Left lobe of liver (tissue), 2 donors: ENCODE measurements around the gene RPS6KA5. TPM values are rescaled to one million over a fixed set of nuclear protein-coding genes. Genes with fewer than 3 reads are reported as not detected.
"Not testable (repeated sequence)": the region's sequence is repeated elsewhere in the genome, so short reads cannot be mapped to it uniquely, and the experiment has no call there.

Source experiments
- ATAC-seq: fragments of 200-7000 bp; cut with Tn5 transposase; one replicate; pipeline ENCODE4 v1.9.1; 2020; ENCODE audit warnings: mild to moderate bottlenecking, moderate library complexity
- DNase-seq: peaks from one replicate; pipeline ENCODE4 v3.0.0-alpha.2; 2020; ENCODE audit warnings: low spot score
- total RNA-seq: library from RNA; stranded (reverse); gene quantifications from one replicate; pipeline ENCODE4 v1.2.1, GENCODE V29; 2021
- donor health status: DM: no; HTN: no; CAD: no; lungs with moderate emphysema.
- donor health status: DM: no; HTN: yes; CAD: no.

RPS6KA5 gene
- total RNA-seq, result 1.4 TPM

GRCh38 chr14:91060351-91061055, at the start of gene RPS6KA5:
RPS6KA5 (minus strand) TSS chr14:91060641; CDS start chr14:91060434, 207 bp downstream.
- DNase-seq (peak; percentile 100), ATAC-seq (peak; percentile 90)

- ATAC-seq, result no peak
- no peak for DNase-seq
Measured at GRCh38 chr14:91108941-91109611, 48.6 kb upstream of the RPS6KA5 start.

DNA sequence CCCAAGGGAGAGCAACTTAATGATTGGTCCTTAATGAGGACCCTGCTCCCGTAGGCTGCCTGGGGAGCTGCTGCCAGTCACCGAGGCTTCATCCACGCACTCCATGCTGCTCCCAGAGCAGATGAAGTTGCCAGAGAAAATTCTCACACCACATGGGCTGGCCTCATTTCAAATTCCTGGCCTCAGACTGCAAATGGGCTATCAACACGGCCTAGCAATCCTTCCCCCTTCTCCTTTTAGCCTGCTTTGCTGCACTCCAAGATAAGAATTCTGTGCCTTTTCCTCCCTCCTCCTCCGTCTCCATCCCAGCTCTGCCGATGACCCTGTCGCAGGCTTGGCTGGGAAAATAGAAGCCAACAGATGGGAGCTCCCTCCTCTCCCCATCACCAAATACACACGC, 42.7 kb upstream of the RPS6KA5 start:
- ATAC-seq (no peak), DNase-seq (no peak)

DNA sequence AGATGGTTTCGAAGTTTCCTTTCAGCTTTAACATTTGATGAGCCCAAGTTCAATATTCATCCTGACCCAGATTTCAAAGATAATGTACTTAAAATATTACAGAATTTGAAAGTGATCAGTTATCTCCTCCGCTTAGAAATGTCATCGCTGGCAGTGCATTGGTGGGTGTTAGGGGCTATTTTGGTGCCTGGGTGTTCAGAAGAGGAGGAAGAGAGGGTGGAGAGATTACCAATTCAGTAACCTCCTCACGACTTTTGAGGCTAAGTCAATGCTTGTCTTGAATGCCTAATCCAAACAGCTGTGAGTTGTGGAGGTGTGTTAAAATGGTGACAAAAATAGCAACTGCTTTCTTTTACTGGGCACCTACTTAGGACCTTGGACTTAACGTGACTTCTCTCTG, 39.7 kb upstream of the RPS6KA5 start:
- DNase-seq (no peak), ATAC-seq (no peak)

GRCh38 chr14:91098591-91098990, 38.1 kb upstream of the RPS6KA5 start:
- ATAC-seq (no peak), DNase-seq (no peak)

DNA sequence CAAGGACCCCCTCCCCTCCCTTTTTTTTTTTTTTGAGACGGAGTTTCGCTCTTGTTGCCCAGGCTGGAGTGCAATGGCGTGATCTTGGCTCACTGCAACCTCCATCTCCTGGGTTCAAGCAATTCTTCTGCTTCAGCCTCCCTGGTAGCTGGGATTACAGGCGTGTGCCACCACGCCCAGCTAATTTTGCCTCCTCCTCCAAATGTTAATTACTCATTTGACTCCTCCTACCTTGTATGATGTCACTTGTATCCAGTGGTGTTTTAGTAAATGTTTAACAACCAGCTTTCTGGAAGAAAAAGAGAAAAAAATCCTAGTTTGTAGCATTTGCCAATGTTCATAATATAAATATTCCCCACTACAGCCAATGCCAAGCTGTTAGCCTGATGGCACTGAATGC, 37.2 kb upstream of the RPS6KA5 start:
- DNase-seq, ATAC-seq: not testable (repeated sequence)

DNA sequence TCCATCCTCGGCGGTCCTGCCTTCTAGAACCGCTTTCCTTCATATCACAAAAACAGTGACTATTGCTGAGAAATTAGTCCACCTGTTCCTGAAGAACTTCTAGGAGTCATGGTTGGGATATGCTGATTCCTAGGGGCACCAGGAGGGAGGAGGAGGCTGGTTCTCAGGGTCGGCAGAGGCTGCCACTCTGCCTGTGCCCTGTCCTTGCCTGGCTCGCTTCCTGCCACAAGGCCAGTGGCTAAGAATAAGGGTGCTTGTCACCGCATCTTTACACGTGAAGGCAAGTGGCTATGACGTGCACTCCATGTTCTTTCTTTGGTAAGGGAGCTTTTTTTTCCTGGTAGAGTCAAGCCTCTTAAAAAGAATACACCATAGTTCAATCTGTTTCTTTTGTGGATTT, 34.7 kb upstream of the RPS6KA5 start:
- no peak for DNase-seq
- ATAC-seq, result no peak

- no peak for ATAC-seq
- no peak for DNase-seq
Measured at GRCh38 chr14:91094772-91095171, 34.3 kb upstream of the RPS6KA5 start.

GRCh38 chr14:91093743-91094472, 33.5 kb upstream of the RPS6KA5 start:
- not testable (repeated sequence) for DNase-seq, ATAC-seq

- DNase-seq (no peak), ATAC-seq (no peak)
Measured at GRCh38 chr14:91092073-91092472, 31.6 kb upstream of the RPS6KA5 start.

- DNase-seq (no peak), ATAC-seq (no peak)
Measured at GRCh38 chr14:91090743-91091142, 30.3 kb upstream of the RPS6KA5 start.

GRCh38 chr14:91089958-91090535, 29.6 kb upstream of the RPS6KA5 start:
- ATAC-seq (no peak), DNase-seq (no peak)

DNA sequence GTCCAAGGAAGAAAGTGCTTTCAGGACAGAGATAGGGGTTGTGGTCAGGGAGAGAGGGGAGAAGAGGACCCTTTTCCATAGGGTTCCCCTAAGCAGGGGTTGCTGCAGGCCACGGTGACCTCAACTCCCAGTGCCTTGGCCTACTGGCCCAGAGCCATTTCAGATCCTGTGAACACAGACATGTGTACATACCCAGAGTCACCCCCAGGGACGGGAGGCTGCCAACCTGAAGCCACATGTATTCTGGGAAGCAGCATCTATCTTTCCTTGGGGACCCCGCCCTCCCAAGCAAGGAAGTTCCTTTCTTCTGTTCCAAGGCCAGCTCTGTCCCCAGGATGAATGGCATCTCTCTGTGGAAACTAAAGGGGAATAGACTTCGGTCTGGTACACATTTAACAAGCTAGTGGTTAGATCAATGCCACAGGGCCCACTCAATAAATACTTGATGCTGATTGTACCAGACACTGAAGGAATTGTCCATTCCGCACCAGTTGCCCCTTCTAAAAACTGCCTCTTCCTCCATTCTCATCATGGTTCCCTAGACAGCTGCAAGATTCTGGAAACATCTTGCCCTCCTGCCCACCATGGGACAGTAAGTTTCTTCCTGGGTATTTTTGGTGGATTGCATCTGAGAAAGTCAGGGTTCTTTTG, 28.3 kb upstream of the RPS6KA5 start:
- no peak for DNase-seq

DNA sequence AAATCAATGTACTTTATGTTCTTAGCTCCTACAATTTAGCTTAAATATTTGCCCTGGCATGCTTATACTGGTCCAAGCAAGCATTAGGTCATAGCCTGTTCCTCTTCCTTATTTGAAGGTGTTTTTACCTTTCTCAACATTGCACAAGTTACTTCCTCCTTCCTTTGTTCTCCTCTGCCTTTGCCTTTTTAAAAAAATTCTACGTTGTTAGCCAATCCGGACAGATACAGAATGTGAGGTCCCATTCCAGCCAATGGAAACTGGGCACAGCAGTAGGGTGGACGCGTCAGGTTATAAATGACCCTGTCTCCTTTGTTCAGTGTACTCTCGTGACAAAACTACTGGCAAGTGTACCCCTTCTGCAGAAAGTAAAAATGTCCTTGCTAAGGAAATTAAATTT, 27.0 kb upstream of the RPS6KA5 start:
- ATAC-seq, DNase-seq: not testable (repeated sequence)

More for the DNA sequence above, 28.3 kb upstream of the RPS6KA5 start:
- no peak for ATAC-seq

- DNase-seq, result no peak
- ATAC-seq, result no peak
Measured at GRCh38 chr14:91084516-91084915, 24.1 kb upstream of the RPS6KA5 start.

DNA sequence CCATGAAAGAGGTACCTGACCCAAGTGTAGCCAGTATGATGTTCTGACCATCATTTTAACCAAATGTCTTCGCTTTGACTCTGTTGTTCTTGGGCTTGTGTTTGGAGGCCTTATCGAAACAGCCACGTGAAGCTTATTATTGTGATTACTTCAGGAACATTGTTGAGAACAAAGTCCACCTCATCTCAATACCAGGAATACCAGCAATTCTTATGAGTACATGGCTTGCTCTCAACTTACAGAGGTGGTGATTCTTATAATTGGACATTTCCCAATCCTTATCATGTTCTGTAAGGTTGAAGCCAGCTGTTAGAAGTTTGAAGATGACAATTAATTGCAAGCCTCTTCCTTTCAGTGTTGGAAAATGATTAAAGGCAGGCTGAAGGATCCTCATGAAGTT, 21.8 kb upstream of the RPS6KA5 start:
- DNase-seq (no peak), ATAC-seq (no peak)

DNA sequence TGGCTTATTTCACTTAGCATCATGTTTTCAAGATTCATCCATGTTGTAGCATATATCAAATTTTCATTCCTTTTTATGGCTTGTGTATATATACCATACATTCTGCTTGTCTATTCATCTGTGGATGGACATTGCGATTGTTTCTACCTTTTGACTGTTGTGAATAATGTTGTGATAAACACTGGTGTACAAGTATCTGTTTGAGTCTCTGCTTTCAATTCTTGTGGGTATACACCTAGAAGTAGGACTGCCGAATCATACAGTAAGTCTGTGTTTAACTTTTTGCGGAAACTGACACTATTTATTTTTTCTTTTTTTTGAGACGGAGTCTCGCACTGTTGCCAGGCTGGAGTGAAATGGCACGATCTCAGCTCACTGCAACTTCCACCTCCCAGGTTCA, 19.6 kb upstream of the RPS6KA5 start:
- no peak for DNase-seq
- no peak for ATAC-seq

- no peak for DNase-seq
- no peak for ATAC-seq
Measured at GRCh38 chr14:91078095-91078737, 17.8 kb upstream of the RPS6KA5 start.

GRCh38 chr14:91075553-91075952, 15.1 kb upstream of the RPS6KA5 start:
- DNase-seq, result no peak

DNA sequence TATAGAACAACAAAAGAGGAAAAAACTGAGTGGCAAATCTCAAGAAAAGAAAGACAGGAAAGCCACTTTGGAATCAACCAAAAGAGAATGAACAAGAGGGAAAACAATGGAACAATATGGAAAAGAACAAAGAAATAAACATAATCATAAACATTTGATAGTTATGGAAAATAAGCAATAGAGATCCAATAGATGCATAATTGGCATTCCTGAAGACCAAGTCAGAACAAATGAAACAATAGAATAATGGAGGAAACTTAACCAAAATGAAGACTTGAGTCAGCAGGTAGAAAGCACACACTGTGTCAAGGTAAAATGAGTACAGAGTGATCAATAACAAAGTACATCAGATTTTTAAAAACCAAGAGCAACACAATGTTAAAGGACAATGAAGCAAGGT, 10.1 kb upstream of the RPS6KA5 start:
- DNase-seq (no peak), ATAC-seq (no peak)

More at GRCh38 chr14:91075553-91075952, 15.1 kb upstream of the RPS6KA5 start:
- ATAC-seq, result no peak
